ENCODE measurements around the gene RPL7A. TPM values are rescaled to one million over a fixed set of nuclear protein-coding genes. Genes with fewer than 3 reads are reported as not detected.

RPL7A gene
- total RNA-seq, 4 donors from 2014 or later: 1,745 to 3,005 (median 2,502) TPM

- no peaks in the 10 kb centered on the region for H3K9me3 ChIP-seq
These were observed 32.7 kb downstream of the RPL7A start for GRCh38 chr9:133380734-133381133.

GRCh38 chr9:133382507-133383141, 34.6 kb downstream of the RPL7A start:
- TF ChIP-seq POLR2A (IDR thresholded peaks at IDR 0.05): no peak
- TF ChIP-seq, protein P1, sequence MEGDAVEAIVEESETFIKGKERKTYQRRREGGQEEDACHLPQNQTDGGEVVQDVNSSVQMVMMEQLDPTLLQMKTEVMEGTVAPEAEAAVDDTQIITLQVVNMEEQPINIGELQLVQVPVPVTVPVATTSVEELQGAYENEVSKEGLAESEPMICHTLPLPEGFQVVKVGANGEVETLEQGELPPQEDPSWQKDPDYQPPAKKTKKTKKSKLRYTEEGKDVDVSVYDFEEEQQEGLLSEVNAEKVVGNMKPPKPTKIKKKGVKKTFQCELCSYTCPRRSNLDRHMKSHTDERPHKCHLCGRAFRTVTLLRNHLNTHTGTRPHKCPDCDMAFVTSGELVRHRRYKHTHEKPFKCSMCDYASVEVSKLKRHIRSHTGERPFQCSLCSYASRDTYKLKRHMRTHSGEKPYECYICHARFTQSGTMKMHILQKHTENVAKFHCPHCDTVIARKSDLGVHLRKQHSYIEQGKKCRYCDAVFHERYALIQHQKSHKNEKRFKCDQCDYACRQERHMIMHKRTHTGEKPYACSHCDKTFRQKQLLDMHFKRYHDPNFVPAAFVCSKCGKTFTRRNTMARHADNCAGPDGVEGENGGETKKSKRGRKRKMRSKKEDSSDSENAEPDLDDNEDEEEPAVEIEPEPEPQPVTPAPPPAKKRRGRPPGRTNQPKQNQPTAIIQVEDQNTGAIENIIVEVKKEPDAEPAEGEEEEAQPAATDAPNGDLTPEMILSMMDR (IDR thresholded peaks at IDR 0.05): no peak
- H3K9me3 ChIP-seq: no peaks in the 10 kb centered on the region
- no peaks in the 10 kb centered on the region for H3K36me3 ChIP-seq
- H3K27ac ChIP-seq: no peak overlapping the region
- no peak for DNase-seq
- no peak overlapping the region for H3K4me3 ChIP-seq
- intact Hi-C loops (cut with DNase I; ENCODE audit: low total_unique reads): no loop called here
- H3K27me3 ChIP-seq: no peaks in the 10 kb centered on the region
- H3K4me1 ChIP-seq: no peaks in the 10 kb centered on the region

More at GRCh38 chr9:133380734-133381133, 32.7 kb downstream of the RPL7A start:
- Histone ChIP-seq H3K27me3 (no peaks in the 10 kb centered on the region), H3K36me3 (no peaks in the 10 kb centered on the region), H3K4me3 (no peak overlapping the region), H3K27ac (no peak overlapping the region), H3K4me1 (no peaks in the 10 kb centered on the region)
- TF ChIP-seq POLR2A (IDR thresholded peaks at IDR 0.05): no peak
- TF ChIP-seq, protein P1 (IDR thresholded peaks at IDR 0.05): no peak
- intact Hi-C loops (cut with DNase I; ENCODE audit: low total_unique reads): no loop called here
- DNase-seq: no peak

GRCh38 chr9:133383438-133383837, 35.4 kb downstream of the RPL7A start:
- Histone ChIP-seq H3K27ac (no peak overlapping the region), H3K36me3 (no peaks in the 10 kb centered on the region), H3K9me3 (no peaks in the 10 kb centered on the region), H3K27me3 (no peaks in the 10 kb centered on the region), H3K4me3 (no peak overlapping the region), H3K4me1 (no peaks in the 10 kb centered on the region)
- no peak for TF ChIP-seq POLR2A (IDR thresholded peaks at IDR 0.05)
- TF ChIP-seq, protein P1 (IDR thresholded peaks at IDR 0.05): no peak
- DNase-seq: no peak
- intact Hi-C loops (cut with DNase I; ENCODE audit: low total_unique reads): no loop called here

- H3K4me3 ChIP-seq: no peak overlapping the region
- H3K27ac ChIP-seq: no peak overlapping the region
- no peaks in the 10 kb centered on the region for H3K9me3 ChIP-seq
- H3K36me3 ChIP-seq: no peaks in the 10 kb centered on the region
- no peak for DNase-seq
- H3K27me3 ChIP-seq: no peaks in the 10 kb centered on the region
- TF ChIP-seq, protein P1 (IDR thresholded peaks at IDR 0.05): no peak
- TF ChIP-seq POLR2A (IDR thresholded peaks at IDR 0.05): no peak
- no peaks in the 10 kb centered on the region for H3K4me1 ChIP-seq
- intact Hi-C loops (cut with DNase I; ENCODE audit: low total_unique reads): no loop called here
These were observed 36.8 kb downstream of the RPL7A start for GRCh38 chr9:133384736-133385321.

DNA sequence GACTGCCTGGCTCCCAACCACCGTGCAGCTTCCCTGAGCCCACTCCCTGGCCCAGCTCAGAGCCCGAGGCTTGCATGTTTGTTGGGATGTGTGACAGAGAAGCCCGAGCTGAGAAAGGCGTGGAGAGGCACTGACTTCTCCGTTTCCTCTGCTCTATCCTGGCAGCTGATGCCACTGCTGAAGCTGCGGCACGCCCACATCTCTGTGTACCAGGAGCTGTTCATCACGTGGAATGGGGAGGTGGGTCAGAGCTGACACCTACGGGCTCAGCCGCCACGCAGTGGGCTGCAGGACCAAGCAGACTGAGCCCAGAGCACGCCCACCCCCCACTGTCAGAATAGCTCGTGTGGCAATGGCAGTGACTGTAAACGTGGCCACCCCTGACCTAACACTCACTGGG, 37.4 kb downstream of the RPL7A start:
- intact Hi-C loops (cut with DNase I; ENCODE audit: low total_unique reads): no loop called here
- TF ChIP-seq POLR2A (IDR thresholded peaks at IDR 0.05): no peak
- TF ChIP-seq, protein P1 (IDR thresholded peaks at IDR 0.05): no peak
- Histone ChIP-seq H3K4me1 (no peaks in the 10 kb centered on the region), H3K9me3 (no peaks in the 10 kb centered on the region), H3K27me3 (no peaks in the 10 kb centered on the region), H3K36me3 (no peaks in the 10 kb centered on the region), H3K27ac (no peak overlapping the region), H3K4me3 (no peak overlapping the region)
- DNase-seq: no peak

Data from uterus (tissue), 4 donors.